Esophagus (tissue), 2 donors: ENCODE results near the gene ZNF613. TPM values are rescaled to one million over a fixed set of nuclear protein-coding genes. Genes with fewer than 3 reads are reported as not detected.
"Not testable (repeated sequence)": the region's sequence is repeated elsewhere in the genome, so short reads cannot be mapped to it uniquely, and the experiment has no call there.

Experiments
- H3K27ac ChIP-seq, 2 donors: one replicate each; pipeline ENCODE4 v1.5.1; 2013; ENCODE audit warnings: low read depth in 2 of 2, mild to moderate bottlenecking in 2 of 2, inconsistent platforms in 1 of 2, low read length in 1 of 2, moderate library complexity in 1 of 2
- H3K27me3 ChIP-seq, 2 donors: one replicate each; pipeline ENCODE4 v1.6.1; 2013; ENCODE audit warnings: low read length in 2 of 2, control low read depth in 1 of 2, mild to moderate bottlenecking in 1 of 2; ENCODE audit not compliant: insufficient read depth in 2 of 2, control insufficient read depth in 1 of 2
- H3K36me3 ChIP-seq, 2 donors: one replicate each; pipeline ENCODE4 v1.6.1; 2013; ENCODE audit warnings: low read length in 1 of 2; ENCODE audit not compliant: control insufficient read depth in 2 of 2, insufficient read depth in 2 of 2
- H3K4me1 ChIP-seq, 2 donors: one replicate each; pipeline ENCODE4 v1.6.1; 2013; ENCODE audit warnings: low read length in 1 of 2; ENCODE audit not compliant: control insufficient read depth in 2 of 2, insufficient read depth in 2 of 2
- H3K4me3 ChIP-seq, 2 donors: one replicate each; pipeline ENCODE4 v1.5.1; 2013; ENCODE audit warnings: low read length in 2 of 2, mild to moderate bottlenecking in 2 of 2, low read depth in 1 of 2, moderate library complexity in 1 of 2
- H3K9me3 ChIP-seq, 2 donors: one replicate each; pipeline ENCODE4 v1.6.1; 2013; ENCODE audit warnings: mild to moderate bottlenecking in 2 of 2, low read depth in 1 of 2, low read length in 1 of 2, moderate library complexity in 1 of 2; ENCODE audit not compliant: control insufficient read depth in 2 of 2, insufficient read depth in 1 of 2
- WGBS, 2 donors: extraction: QIAGEN DNeasy Blood & Tissue Kit; methylation state at CpG; one replicate each; pipeline ENCODE4 v1.1.7; 2013; 5-methylcytosine and 5-hydroxymethylcytosine counted together
- polyA plus RNA-seq, 2 donors: library from polyadenylated mRNA; stranded (reverse); fragments of 200-250 nt; gene quantifications; one replicate each; pipeline ENCODE4 v1.2.3, GENCODE V29; 2013
- donor health status: healthy with polysubstance abuse.
- donor health status: Bipolar disorder and iron deficiency.

The ZNF613 gene
- polyA plus RNA-seq, 2 donors, result 1.7 to 4.0 TPM

- peaks cover 0 to 5% of the 10 kb centered on the region in 2 donors for H3K4me1 ChIP-seq
- peaks cover 0 to 1% of the 10 kb centered on the region in 2 donors for H3K36me3 ChIP-seq
- H3K9me3 ChIP-seq, result peaks cover 7 to 18% of the 10 kb centered on the region in 2 donors
- H3K27ac ChIP-seq, result no peak overlapping the region
- no peaks in the 10 kb centered on the region for H3K27me3 ChIP-seq
- WGBS, 2 donors, result 30 to 39% methylated on average over 13 of the region's 13 CpGs
- H3K4me3 ChIP-seq, result peak overlapping the region; percentile 78 to 89
These were observed 587 bp downstream of the ZNF613 start for GRCh38 chr19:51927859-51928258.

- WGBS, 2 donors, result 92 to 97% methylated on average over 8 of the region's 8 CpGs
- peaks cover 13% of the 10 kb centered on the region in 2 donors for H3K36me3 ChIP-seq
These were observed 4.6 kb downstream of the ZNF613 start for GRCh38 chr19:51931921-51932320.

GRCh38 chr19:51938936-51939335 is 11.7 kb downstream of the ZNF613 start:
- WGBS, 2 donors, result 98 to 100% methylated on average over 2 of the region's 2 CpGs
- Histone ChIP-seq H3K27ac (no peak overlapping the region), H3K4me1 (no peaks in the 10 kb centered on the region), H3K9me3 (peaks cover 25 to 44% of the 10 kb centered on the region in 2 donors), H3K4me3 (no peak overlapping the region), H3K27me3 (no peaks in the 10 kb centered on the region), H3K36me3 (peaks cover 45 to 62% of the 10 kb centered on the region in 2 donors)

More at GRCh38 chr19:51931921-51932320, 4.6 kb downstream of the ZNF613 start:
- H3K4me1 ChIP-seq, result peaks cover 0 to 5% of the 10 kb centered on the region in 2 donors
- H3K27ac ChIP-seq, result no peak overlapping the region
- H3K27me3 ChIP-seq, result no peaks in the 10 kb centered on the region
- peaks cover 13 to 30% of the 10 kb centered on the region in 2 donors for H3K9me3 ChIP-seq
- H3K4me3 ChIP-seq, result no peak overlapping the region

GRCh38 chr19:51944798-51945552 is 17.7 kb downstream of the ZNF613 start:
- WGBS, 2 donors, result 92 to 96% methylated on average over 7 of the region's 7 CpGs
- peaks cover 35 to 44% of the 10 kb centered on the region in 2 donors for H3K36me3 ChIP-seq
- H3K9me3 ChIP-seq, result peaks cover 39 to 45% of the 10 kb centered on the region in 2 donors
- no peaks in the 10 kb centered on the region for H3K27me3 ChIP-seq
- no peak overlapping the region for H3K27ac ChIP-seq
- H3K4me3 ChIP-seq, result no peak overlapping the region
- no peaks in the 10 kb centered on the region for H3K4me1 ChIP-seq

GRCh38 chr19:51946602-51947001 is 19.3 kb downstream of the ZNF613 start:
- Histone ChIP-seq H3K9me3 (peaks cover 39 to 40% of the 10 kb centered on the region in 2 donors), H3K27ac (no peak overlapping the region), H3K4me3 (no peak overlapping the region), H3K27me3 (no peaks in the 10 kb centered on the region), H3K36me3 (peaks cover 23 to 27% of the 10 kb centered on the region in 2 donors), H3K4me1 (no peaks in the 10 kb centered on the region)
- 82 to 83% methylated on average over 1 of the region's 1 CpG for WGBS, 2 donors

- Histone ChIP-seq H3K4me1 (no peaks in the 10 kb centered on the region), H3K27ac (no peak overlapping the region), H3K9me3 (peaks cover 30 to 33% of the 10 kb centered on the region in 2 donors), H3K36me3 (peaks cover 10 to 12% of the 10 kb centered on the region in 2 donors), H3K4me3 (peak overlapping the region in 1 of 2 donors; percentile 16), H3K27me3 (no peaks in the 10 kb centered on the region)
- 22 to 28% methylated on average over 25 of the region's 25 CpGs for WGBS, 2 donors
These were observed 21.7 kb downstream of the ZNF613 start for GRCh38 chr19:51948975-51949374.

- H3K27me3 ChIP-seq, H3K27ac ChIP-seq, H3K4me1 ChIP-seq, H3K36me3 ChIP-seq, H3K4me3 ChIP-seq: not testable (repeated sequence)
- WGBS, 2 donors, result 59 to 67% methylated on average over 4 of the region's 4 CpGs
- H3K9me3 ChIP-seq, result peaks cover 9 to 15% of the 10 kb centered on the region in 2 donors
These were observed 30.6 kb downstream of the ZNF613 start for GRCh38 chr19:51957846-51958245.

- H3K27me3 ChIP-seq, result no peaks in the 10 kb centered on the region
- H3K9me3 ChIP-seq, result peaks cover 10 to 15% of the 10 kb centered on the region in 2 donors
- peaks cover 0 to under 1% of the 10 kb centered on the region in 2 donors for H3K36me3 ChIP-seq
- H3K27ac ChIP-seq, result no peak overlapping the region
- no peak overlapping the region for H3K4me3 ChIP-seq
- no peaks in the 10 kb centered on the region for H3K4me1 ChIP-seq
- 62 to 72% methylated on average over 4 of the region's 4 CpGs for WGBS, 2 donors
These were observed 32.5 kb downstream of the ZNF613 start for GRCh38 chr19:51959791-51960190.

GRCh38 chr19:51960621-51961233 is 33.5 kb downstream of the ZNF613 start:
- not testable (repeated sequence) for H3K36me3 ChIP-seq, H3K27ac ChIP-seq, H3K27me3 ChIP-seq, H3K4me1 ChIP-seq, H3K4me3 ChIP-seq
- peaks cover 19 to 21% of the 10 kb centered on the region in 2 donors for H3K9me3 ChIP-seq
- 33 to 35% methylated on average over 7 of the region's 7 CpGs for WGBS, 2 donors
